ENCODE data around the gene DYNC1LI2. TPM values are rescaled to one million over a fixed set of nuclear protein-coding genes. Genes with fewer than 3 reads are reported as not detected.

The DYNC1LI2 gene
- total RNA-seq, 1 experiment from 2014 or later, result 158 TPM

DNA sequence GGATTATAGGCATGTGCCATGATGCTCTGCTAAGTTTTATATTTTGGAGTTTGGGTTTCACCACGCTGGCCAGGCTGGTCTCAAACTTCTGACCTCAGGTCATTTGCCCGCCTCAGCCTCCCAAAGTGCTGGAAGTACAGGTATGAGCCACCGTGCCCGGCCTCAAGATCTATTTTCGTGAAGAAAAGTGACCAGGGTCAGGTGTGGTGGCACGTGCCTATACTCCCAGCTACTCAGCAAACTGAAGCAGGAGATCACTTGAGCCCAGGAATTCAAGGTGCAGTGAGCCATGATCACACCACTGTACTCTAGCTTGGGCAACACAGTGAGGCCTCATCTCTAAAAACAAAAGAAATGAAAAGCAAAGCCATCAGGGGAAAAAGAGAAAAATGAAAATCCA, 73.6 kb downstream of the DYNC1LI2 start:
- DNase-seq, result no peak
- Histone ChIP-seq H3K4me3 (no peak overlapping the region), H3K9me3 (replicated peaks) (no peaks in the 10 kb centered on the region), H3K27me3 (no peaks in the 10 kb centered on the region), H3K27ac (no peak overlapping the region), H3K36me3 (no peaks in the 10 kb centered on the region), H3K4me1 (no peaks in the 10 kb centered on the region)

DNA sequence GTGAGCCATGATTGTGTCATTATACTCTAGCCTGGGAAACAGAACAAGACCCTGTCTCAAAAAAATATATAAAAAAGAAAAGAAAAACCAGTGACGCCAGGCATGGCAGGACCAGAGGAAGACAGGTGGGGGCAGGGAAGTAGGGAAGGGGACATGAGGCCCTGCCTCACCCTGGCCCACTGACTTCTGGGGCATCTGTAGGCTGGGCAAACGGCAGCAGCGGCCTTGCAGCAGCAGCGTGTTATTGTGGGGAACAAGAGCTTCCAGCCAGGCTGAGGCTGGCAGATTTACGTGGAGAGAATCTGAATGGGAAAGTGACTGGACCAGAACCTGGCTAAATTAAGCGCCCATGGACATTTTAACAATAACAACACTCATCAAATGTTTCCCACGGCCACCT, 74.2 kb downstream of the DYNC1LI2 start:
- no peak for DNase-seq
- Histone ChIP-seq H3K27ac (no peak overlapping the region), H3K27me3 (no peaks in the 10 kb centered on the region), H3K4me1 (no peaks in the 10 kb centered on the region), H3K9me3 (replicated peaks) (no peaks in the 10 kb centered on the region), H3K4me3 (no peak overlapping the region), H3K36me3 (no peaks in the 10 kb centered on the region)

DNA sequence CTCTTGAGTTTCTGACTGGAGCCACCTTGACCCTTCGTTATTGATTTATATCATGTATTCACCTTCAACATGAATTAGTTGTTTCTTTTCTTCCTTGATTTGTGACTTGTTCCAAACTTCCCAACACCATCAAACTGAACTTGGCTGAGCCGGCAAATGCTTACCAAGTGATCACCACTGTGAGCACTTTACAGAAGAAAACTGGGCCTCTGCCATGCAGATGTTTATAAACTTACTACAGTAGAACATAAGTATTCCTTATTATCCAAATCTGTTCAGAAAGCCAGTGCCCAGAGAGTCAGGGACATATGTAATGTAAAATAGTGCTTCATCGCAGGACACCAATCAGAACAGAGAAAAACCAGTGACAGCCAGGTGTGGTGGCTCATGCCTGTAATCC, 74.8 kb downstream of the DYNC1LI2 start:
- H3K27ac ChIP-seq, result no peak overlapping the region
- DNase-seq, result no peak
- no peaks in the 10 kb centered on the region for H3K36me3 ChIP-seq
- H3K4me1 ChIP-seq, result no peaks in the 10 kb centered on the region
- no peak overlapping the region for H3K4me3 ChIP-seq
- H3K9me3 ChIP-seq (replicated peaks), result no peaks in the 10 kb centered on the region
- no peaks in the 10 kb centered on the region for H3K27me3 ChIP-seq

DNA sequence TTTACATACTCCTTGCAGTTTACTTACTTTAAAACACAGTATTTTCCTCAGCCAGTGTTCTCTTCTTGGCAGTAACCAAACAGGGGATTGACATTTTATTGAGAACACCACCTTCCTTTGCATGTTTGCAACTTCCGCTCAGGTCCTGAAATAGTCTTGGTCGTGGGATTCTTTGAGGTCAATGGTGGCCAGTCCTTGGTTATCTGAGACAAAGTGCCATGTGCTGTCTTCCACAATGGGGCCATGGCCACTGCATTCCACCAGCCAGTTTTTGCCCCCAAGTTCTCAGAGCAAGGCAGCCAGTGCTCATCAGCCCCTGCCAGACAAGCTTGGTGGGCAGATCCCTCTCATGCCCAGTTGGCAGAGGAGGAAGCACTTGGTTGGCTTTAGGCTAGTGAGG, 77.7 kb downstream of the DYNC1LI2 start:
- Histone ChIP-seq H3K9me3 (replicated peaks) (no peaks in the 10 kb centered on the region), H3K27me3 (no peaks in the 10 kb centered on the region), H3K27ac (no peak overlapping the region), H3K4me3 (no peak overlapping the region), H3K4me1 (no peaks in the 10 kb centered on the region), H3K36me3 (no peaks in the 10 kb centered on the region)
- DNase-seq, result no peak

Other genes starting within 250 kb of the DYNC1LI2 start
- 14.8 and 16.0 TPM in 2 replicates for gene TK2, start 201.5 kb downstream of the DYNC1LI2 start, total RNA-seq (2014; rRNA removed; shearing (Covaris generic))
- gene CKLF, start 199.0 kb downstream of the DYNC1LI2 start, total RNA-seq (2014; rRNA removed; shearing (Covaris generic)), result 121 and 127 TPM in 2 replicates
- gene CMTM1, start 185.2 kb downstream of the DYNC1LI2 start, total RNA-seq (2014; rRNA removed; shearing (Covaris generic)), result 6.6 and 8.2 TPM in 2 replicates
- gene CMTM2, start 172.1 kb downstream of the DYNC1LI2 start, total RNA-seq (2014; rRNA removed; shearing (Covaris generic)), result 5.4 and 6.2 TPM in 2 replicates
- 52.8 and 53.9 TPM in 2 replicates for gene CMTM3, start 146.9 kb downstream of the DYNC1LI2 start, total RNA-seq (2014; rRNA removed; shearing (Covaris generic))
- 27.3 and 29.4 TPM in 2 replicates for gene CMTM4, start 54.9 kb downstream of the DYNC1LI2 start, total RNA-seq (2014; rRNA removed; shearing (Covaris generic))
- gene TERB1, start 50.0 kb upstream of the DYNC1LI2 start, total RNA-seq (2014; rRNA removed; shearing (Covaris generic)), result not detected in 2 replicates
- gene NAE1, start 79.4 kb upstream of the DYNC1LI2 start, total RNA-seq (2014; rRNA removed; shearing (Covaris generic)), result 168 and 195 TPM in 2 replicates
- not detected in 2 replicates for gene CA7, start 92.8 kb upstream of the DYNC1LI2 start, total RNA-seq (2014; rRNA removed; shearing (Covaris generic))
- 13.8 and 18.1 TPM in 2 replicates for gene PDP2, start 128.9 kb upstream of the DYNC1LI2 start, total RNA-seq (2014; rRNA removed; shearing (Covaris generic))
- gene CDH16, start 167.3 kb upstream of the DYNC1LI2 start, total RNA-seq (2014; rRNA removed; shearing (Covaris generic)), result not detected in 2 replicates
- gene RRAD, start 173.9 kb upstream of the DYNC1LI2 start, total RNA-seq (2014; rRNA removed; shearing (Covaris generic)), result 0.30 and 0.49 TPM in 2 replicates
- 135 and 146 TPM in 2 replicates for gene CIAO2B, start 182.8 kb upstream of the DYNC1LI2 start, total RNA-seq (2014; rRNA removed; shearing (Covaris generic))
- gene CES2, start 183.9 kb upstream of the DYNC1LI2 start, total RNA-seq (2014; rRNA removed; shearing (Covaris generic)), result 25.2 and 25.7 TPM in 2 replicates
- 0.08 TPM in 2 replicates for gene CES3, start 209.7 kb upstream of the DYNC1LI2 start, total RNA-seq (2014; rRNA removed; shearing (Covaris generic))
- not detected in 2 replicates for gene CES4A, start 237.0 kb upstream of the DYNC1LI2 start, total RNA-seq (2014; rRNA removed; shearing (Covaris generic))

Data from SJCRH30 (cell line).